Measurements from ENCODE around the gene TBCD.

TBCD gene

DNA sequence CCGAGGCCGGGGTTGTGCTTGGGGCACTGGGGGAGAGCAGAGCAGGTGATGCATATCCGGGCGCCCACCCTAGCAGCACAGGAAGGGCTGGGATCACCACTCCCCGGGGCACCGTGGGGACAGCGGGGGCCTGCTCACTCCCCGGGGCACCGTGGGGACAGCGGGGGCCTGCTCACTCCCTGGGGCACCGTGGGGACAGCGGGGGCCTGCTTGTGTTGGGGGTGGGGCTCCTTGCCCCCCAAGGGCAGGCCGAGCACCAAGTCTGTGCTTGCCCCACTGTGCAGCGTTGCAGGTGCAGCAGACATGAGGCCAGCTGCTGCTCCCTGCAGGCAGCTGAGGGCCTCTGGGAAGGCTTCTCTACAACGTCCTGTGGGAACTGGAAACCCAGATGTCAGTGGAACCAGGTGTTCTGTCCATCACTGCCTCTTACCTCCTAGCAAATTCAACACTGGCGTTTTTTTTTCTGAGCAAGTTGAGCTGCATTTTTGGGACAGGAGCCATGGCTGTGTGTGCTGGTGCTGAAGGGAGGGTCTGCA is 112.9 kb downstream of the TBCD start:
- Histone ChIP-seq H4K20me1 (ENCODE audit: insufficient read depth, low read length) (no peaks in the 10 kb centered on the region), H3K9me3 (replicated peaks; ENCODE audit: insufficient read depth, low read length) (no peaks in the 10 kb centered on the region), H3K79me2 (ENCODE audit: low read length) (peaks cover 16% of the 10 kb centered on the region), H3K4me1 (ENCODE audit: low read length) (peaks cover 24% of the 10 kb centered on the region), H2AFZ (ENCODE audit: low read length) (no peak overlapping the region), H3F3A (ENCODE audit: insufficient read depth, low read length) (peaks cover 18% of the 10 kb centered on the region), H3K4me3 (ENCODE audit: low read length) (no peak overlapping the region), H3K36me3 (replicated peaks; ENCODE audit: insufficient read depth, low read length) (no peaks in the 10 kb centered on the region), H3K9me2 (replicated peaks; ENCODE audit: insufficient read depth, low read length) (no peaks in the 10 kb centered on the region), H3K27me3 (replicated peaks; ENCODE audit: insufficient read depth, low read length) (no peaks in the 10 kb centered on the region), H3K4me2 (ENCODE audit: low read depth, low read length) (peak overlapping the region; percentile 53; the same call in 1 of the 2 replicates), H3K9ac (ENCODE audit: low read length) (peak overlapping the region; percentile 44; the same call in 1 of the 2 replicates), H3K27ac (ENCODE audit: low read length) (peak overlapping the region; percentile 85)
- DNase-seq, result no peak
- TF ChIP-seq EZH2 (optimal IDR thresholded peaks at IDR 0.05; ENCODE audit: low read depth, low read length), result no peak
- no peak for TF ChIP-seq EZH2phosphoT487 (IDR thresholded peaks at IDR 0.05; ENCODE audit: low read length)
- TF ChIP-seq, protein P1, sequence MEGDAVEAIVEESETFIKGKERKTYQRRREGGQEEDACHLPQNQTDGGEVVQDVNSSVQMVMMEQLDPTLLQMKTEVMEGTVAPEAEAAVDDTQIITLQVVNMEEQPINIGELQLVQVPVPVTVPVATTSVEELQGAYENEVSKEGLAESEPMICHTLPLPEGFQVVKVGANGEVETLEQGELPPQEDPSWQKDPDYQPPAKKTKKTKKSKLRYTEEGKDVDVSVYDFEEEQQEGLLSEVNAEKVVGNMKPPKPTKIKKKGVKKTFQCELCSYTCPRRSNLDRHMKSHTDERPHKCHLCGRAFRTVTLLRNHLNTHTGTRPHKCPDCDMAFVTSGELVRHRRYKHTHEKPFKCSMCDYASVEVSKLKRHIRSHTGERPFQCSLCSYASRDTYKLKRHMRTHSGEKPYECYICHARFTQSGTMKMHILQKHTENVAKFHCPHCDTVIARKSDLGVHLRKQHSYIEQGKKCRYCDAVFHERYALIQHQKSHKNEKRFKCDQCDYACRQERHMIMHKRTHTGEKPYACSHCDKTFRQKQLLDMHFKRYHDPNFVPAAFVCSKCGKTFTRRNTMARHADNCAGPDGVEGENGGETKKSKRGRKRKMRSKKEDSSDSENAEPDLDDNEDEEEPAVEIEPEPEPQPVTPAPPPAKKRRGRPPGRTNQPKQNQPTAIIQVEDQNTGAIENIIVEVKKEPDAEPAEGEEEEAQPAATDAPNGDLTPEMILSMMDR (IDR thresholded peaks at IDR 0.05; ENCODE audit: low read length), result no peak

DNA sequence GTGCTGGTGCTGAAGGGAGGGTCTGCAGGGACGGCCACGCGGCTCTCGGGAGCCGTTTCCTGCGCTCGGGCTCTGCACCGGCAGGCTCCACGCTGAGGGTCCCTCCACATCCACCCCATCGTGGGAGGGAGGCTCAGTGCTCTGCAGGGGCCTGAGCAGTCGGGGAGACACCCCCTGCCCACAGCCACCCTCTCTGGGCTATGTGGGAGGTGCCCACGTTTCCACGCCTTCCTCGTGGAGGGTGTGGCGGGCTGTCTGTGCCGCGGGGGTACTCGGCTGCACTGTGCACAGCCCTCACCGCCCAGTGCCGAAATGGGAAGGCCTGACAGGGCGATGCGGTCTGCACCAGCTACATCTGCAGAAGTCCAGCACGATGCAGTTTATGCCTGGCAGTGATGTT is 113.4 kb downstream of the TBCD start:
- DNase-seq, result no peak
- no peak overlapping the region for H2AFZ ChIP-seq (ENCODE audit: low read length)
- H3K4me2 ChIP-seq (ENCODE audit: low read depth, low read length), result no peak overlapping the region
- peaks cover 16% of the 10 kb centered on the region for H3K79me2 ChIP-seq (ENCODE audit: low read length)
- no peak overlapping the region for H3K9ac ChIP-seq (ENCODE audit: low read length)
- H3K4me1 ChIP-seq (ENCODE audit: low read length), result peaks cover 24% of the 10 kb centered on the region
- H3K27ac ChIP-seq (ENCODE audit: low read length), result no peak overlapping the region
- no peak overlapping the region for H3K4me3 ChIP-seq (ENCODE audit: low read length)
- H3K36me3 ChIP-seq (replicated peaks; ENCODE audit: insufficient read depth, low read length), result no peaks in the 10 kb centered on the region
- no peaks in the 10 kb centered on the region for H4K20me1 ChIP-seq (ENCODE audit: insufficient read depth, low read length)
- no peaks in the 10 kb centered on the region for H3K9me3 ChIP-seq (replicated peaks; ENCODE audit: insufficient read depth, low read length)
- no peaks in the 10 kb centered on the region for H3K27me3 ChIP-seq (replicated peaks; ENCODE audit: insufficient read depth, low read length)
- H3K9me2 ChIP-seq (replicated peaks; ENCODE audit: insufficient read depth, low read length), result no peaks in the 10 kb centered on the region
- TF ChIP-seq, protein P1 (IDR thresholded peaks at IDR 0.05; ENCODE audit: low read length), result no peak
- TF ChIP-seq EZH2phosphoT487 (IDR thresholded peaks at IDR 0.05; ENCODE audit: low read length) (no peak), EZH2 (optimal IDR thresholded peaks at IDR 0.05; ENCODE audit: low read depth, low read length) (no peak)
- H3F3A ChIP-seq (ENCODE audit: insufficient read depth, low read length), result peaks cover 18% of the 10 kb centered on the region

DNA sequence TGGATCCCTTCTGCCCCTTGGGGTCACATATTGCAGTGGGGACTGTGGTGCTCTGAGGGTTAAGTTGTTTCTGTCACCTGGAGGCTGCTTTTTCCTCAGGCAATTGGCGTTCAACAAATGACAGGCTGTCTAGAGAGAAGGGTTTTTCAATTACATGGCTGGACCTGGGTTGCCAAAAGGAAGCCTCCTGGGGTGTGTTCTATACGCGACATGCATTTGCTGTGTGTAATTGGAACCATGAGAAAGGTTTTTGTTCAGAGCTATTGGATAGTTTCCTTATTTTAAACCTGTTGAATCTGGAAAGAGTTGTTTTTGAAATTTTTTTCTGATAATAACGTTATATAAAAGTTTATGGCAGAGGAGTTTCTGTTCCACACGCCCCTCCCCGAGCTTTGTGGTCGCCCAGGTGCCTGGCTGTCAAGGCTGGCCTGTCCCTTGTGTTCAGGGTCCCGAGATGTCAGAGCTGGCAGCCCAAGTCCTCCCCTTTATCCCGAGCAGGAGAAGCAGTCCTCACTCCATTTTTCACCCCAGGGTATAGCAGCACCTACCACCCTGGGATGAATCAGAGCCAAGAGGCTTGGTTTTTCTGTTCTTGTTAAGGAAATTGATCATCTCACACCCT is 114.0 kb downstream of the TBCD start:
- Histone ChIP-seq H3K79me2 (ENCODE audit: low read length) (peaks cover 16% of the 10 kb centered on the region), H3K27ac (ENCODE audit: low read length) (no peak overlapping the region), H3K27me3 (replicated peaks; ENCODE audit: insufficient read depth, low read length) (no peaks in the 10 kb centered on the region), H3K9me2 (replicated peaks; ENCODE audit: insufficient read depth, low read length) (no peaks in the 10 kb centered on the region), H3K9ac (ENCODE audit: low read length) (no peak overlapping the region), H3K4me3 (ENCODE audit: low read length) (no peak overlapping the region), H3K4me1 (ENCODE audit: low read length) (peaks cover 24% of the 10 kb centered on the region), H3K4me2 (ENCODE audit: low read depth, low read length) (no peak overlapping the region), H3K36me3 (replicated peaks; ENCODE audit: insufficient read depth, low read length) (no peaks in the 10 kb centered on the region), H3K9me3 (replicated peaks; ENCODE audit: insufficient read depth, low read length) (no peaks in the 10 kb centered on the region), H3F3A (ENCODE audit: insufficient read depth, low read length) (peaks cover 18% of the 10 kb centered on the region), H4K20me1 (ENCODE audit: insufficient read depth, low read length) (no peaks in the 10 kb centered on the region), H2AFZ (ENCODE audit: low read length) (no peak overlapping the region)
- DNase-seq, result no peak
- TF ChIP-seq EZH2 (optimal IDR thresholded peaks at IDR 0.05; ENCODE audit: low read depth, low read length) (no peak), EZH2phosphoT487 (IDR thresholded peaks at IDR 0.05; ENCODE audit: low read length) (no peak)
- TF ChIP-seq, protein P1 (IDR thresholded peaks at IDR 0.05; ENCODE audit: low read length), result no peak
